Spleen (tissue), 11 donors: Measurements from ENCODE around the gene EIF5B. TPM values are rescaled to one million over a fixed set of nuclear protein-coding genes. Genes with fewer than 3 reads are reported as not detected.

ENCODE experiments used
- DNase-seq: peaks from one replicate; pipeline ENCODE4 v3.0.0-alpha.2; 2020
- H3K27ac ChIP-seq, 8 donors: fragments of 200-600 bp; sonication (generic) in 7 of 8; 1 replicate in 4 of 8; 2 replicates in 4 of 8; pipeline versions ENCODE4 v1.5.0 to v1.8.0; 2016 to 2021; ENCODE audit warnings: inconsistent platforms in 4 of 8, mild to moderate bottlenecking in 4 of 8, moderate library complexity in 1 of 8
- H3K27me3 ChIP-seq, 7 donors: fragments of 200-600 bp; sonication (generic) in 6 of 7; replicated peaks in 1 of 7; 1 replicate in 4 of 7; 2 replicates in 3 of 7; pipeline versions ENCODE4 v1.5.0 to v1.8.0; 2016 to 2021; ENCODE audit warnings: inconsistent platforms in 3 of 7, mild to moderate bottlenecking in 1 of 7
- H3K36me3 ChIP-seq, 6 donors: fragments of 200-600 bp; sonication (generic) in 5 of 6; 1 replicate in 4 of 6; 2 replicates in 2 of 6; pipeline versions ENCODE4 v1.5.0 to v1.8.0; 2016 to 2021; ENCODE audit warnings: inconsistent platforms in 2 of 6
- H3K4me1 ChIP-seq, 6 donors: fragments of 200-600 bp; sonication (generic) in 5 of 6; 1 replicate in 3 of 6; 2 replicates in 3 of 6; pipeline versions ENCODE4 v1.5.0 to v1.8.0; 2016 to 2021; ENCODE audit warnings: inconsistent platforms in 3 of 6
- H3K4me3 ChIP-seq, 8 donors: fragments of 200-600 bp; sonication (generic) in 7 of 8; 1 replicate in 4 of 8; 2 replicates in 4 of 8; pipeline versions ENCODE4 v1.5.0 to v1.8.0; 2016 to 2021; ENCODE audit warnings: inconsistent platforms in 4 of 8, mild to moderate bottlenecking in 4 of 8, moderate library complexity in 2 of 8
- H3K9me3 ChIP-seq, 8 donors: fragments of 200-600 bp; sonication (generic) in 7 of 8; 1 replicate in 4 of 8; 2 replicates in 4 of 8; pipeline versions ENCODE4 v1.5.0 to v1.8.0; 2016 to 2021; ENCODE audit warnings: inconsistent platforms in 4 of 8
- POLR2A ChIP-seq, 3 donors: fragments of 450-650 bp; IDR thresholded peaks; one replicate each; pipeline ENCODE4 v1.5.1; 2017; ENCODE audit warnings: antibody characterized with exemption in 3 of 3, mild to moderate bottlenecking in 1 of 3
- POLR2AphosphoS5 ChIP-seq, 3 donors: sonication (generic); formaldehyde crosslinking; IDR thresholded peaks; one replicate each; pipeline ENCODE4 v1.5.1; 2017; ENCODE audit warnings: antibody characterized with exemption in 3 of 3
- WGBS, 5 donors: extraction: QIAGEN DNeasy Blood & Tissue Kit in 3 of 5; methylation state at CpG; one replicate each; pipeline versions ENCODE4 v1.1.5 to v1.1.7; 2013 to 2018; 5-methylcytosine and 5-hydroxymethylcytosine counted together
- intact Hi-C: fragments of 100-400 bp; cut with DNase I; formaldehyde crosslinking; loops from one replicate; pipeline ENCODE4 v1.15.0; 2023; ENCODE audit warnings: low total_unique reads
- polyA plus RNA-seq, 3 donors: library from polyadenylated mRNA; stranded (reverse); fragments of 200-250 nt; gene quantifications; one replicate each; pipeline ENCODE4 v1.2.1, GENCODE V29; 2013
- total RNA-seq, 7 donors: library from RNA; depleted of rRNA in 3 of 7; stranded (reverse); fragments of >200 nt in 3 of 7; fragmentation: NEBNext Ultra II Directional in 4 of 7; extraction: Animal tissue kit (Norgen Biotek cat#: 25700) in 4 of 7; gene quantifications; one replicate each; pipeline versions ENCODE4 v1.1.0 to v1.2.1, GENCODE V29; 2016 to 2021
- TF ChIP-seq, protein P1 (sequence below), 11 experiments: fragments of 200-600 bp in 7 of 11; fragments of 450-650 bp in 4 of 11; sonication (generic) in 4 of 11; IDR thresholded peaks in 8 of 11; conservative IDR thresholded peaks in 3 of 11; 1 replicate in 7 of 11; 2 replicates in 4 of 11; pipeline versions ENCODE4 v1.4.0 to v1.8.0; 2016 to 2021; ENCODE audit warnings: antibody characterized with exemption in 11 of 11, inconsistent platforms in 4 of 11, mild to moderate bottlenecking in 1 of 11
- donor health status: healthy with polysubstance abuse.
- donor health status: DM: no; HTN: no; CAD: no; lungs with moderate emphysema.
- donor health status: DM: no; HTN: no; CAD: no.
- donor health status: Bipolar disorder and iron deficiency.
- donor health status: healthy.
- donor health status: DM: no; HTN: no; CAD: no.
- donor health status: DM: yes; HTN: yes; CAD: no.

Gene EIF5B
- total and polyA plus RNA-seq, 10 donors = 14.6 to 49.5 (median 31.6) TPM

DNA sequence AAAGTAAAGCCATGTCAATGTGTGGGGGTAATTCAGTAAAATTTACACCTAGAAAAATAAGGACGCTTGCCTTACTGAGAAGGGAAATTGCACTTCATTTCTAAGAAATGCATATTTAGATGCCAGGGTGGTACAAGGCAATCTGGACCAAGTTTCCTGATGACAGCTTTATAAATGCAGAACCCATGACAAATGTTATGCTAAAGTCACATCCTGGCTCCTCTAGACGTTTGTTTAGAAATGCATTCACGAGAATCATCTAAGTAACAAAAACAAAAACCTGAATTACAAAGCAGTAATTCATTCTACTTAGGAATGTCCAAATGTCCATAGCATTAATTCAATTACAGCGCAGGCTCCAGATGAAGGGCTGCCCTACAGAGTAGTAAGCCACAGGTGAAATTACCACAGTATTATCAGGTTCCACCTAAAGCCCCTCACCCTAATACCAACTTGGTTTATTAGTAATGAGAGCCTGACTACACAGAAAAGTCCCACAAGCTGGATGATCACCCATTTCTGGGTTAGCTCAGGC is 102.8 kb downstream of the EIF5B start:
- intact Hi-C loops = no loop called here
- Histone ChIP-seq H3K4me1 (no peaks in the 10 kb centered on the region), H3K27me3 (no peaks in the 10 kb centered on the region), H3K36me3 (peaks cover 0 to 64% (median 23%) of the 10 kb centered on the region in 6 donors), H3K27ac (no peak overlapping the region), H3K4me3 (no peak overlapping the region), H3K9me3 (no peaks in the 10 kb centered on the region)
- DNase-seq = no peak
- WGBS, 5 donors = 82 to 89% (median 84%) methylated on average over 4 of the region's 4 CpGs
- TF ChIP-seq, protein P1, sequence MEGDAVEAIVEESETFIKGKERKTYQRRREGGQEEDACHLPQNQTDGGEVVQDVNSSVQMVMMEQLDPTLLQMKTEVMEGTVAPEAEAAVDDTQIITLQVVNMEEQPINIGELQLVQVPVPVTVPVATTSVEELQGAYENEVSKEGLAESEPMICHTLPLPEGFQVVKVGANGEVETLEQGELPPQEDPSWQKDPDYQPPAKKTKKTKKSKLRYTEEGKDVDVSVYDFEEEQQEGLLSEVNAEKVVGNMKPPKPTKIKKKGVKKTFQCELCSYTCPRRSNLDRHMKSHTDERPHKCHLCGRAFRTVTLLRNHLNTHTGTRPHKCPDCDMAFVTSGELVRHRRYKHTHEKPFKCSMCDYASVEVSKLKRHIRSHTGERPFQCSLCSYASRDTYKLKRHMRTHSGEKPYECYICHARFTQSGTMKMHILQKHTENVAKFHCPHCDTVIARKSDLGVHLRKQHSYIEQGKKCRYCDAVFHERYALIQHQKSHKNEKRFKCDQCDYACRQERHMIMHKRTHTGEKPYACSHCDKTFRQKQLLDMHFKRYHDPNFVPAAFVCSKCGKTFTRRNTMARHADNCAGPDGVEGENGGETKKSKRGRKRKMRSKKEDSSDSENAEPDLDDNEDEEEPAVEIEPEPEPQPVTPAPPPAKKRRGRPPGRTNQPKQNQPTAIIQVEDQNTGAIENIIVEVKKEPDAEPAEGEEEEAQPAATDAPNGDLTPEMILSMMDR (IDR thresholded peaks at IDR 0.05 in 8 of 11, conservative IDR thresholded peaks at IDR 0.05 in 3 of 11) = no peak
- TF ChIP-seq POLR2AphosphoS5 (IDR thresholded peaks at IDR 0.05) (no peak), POLR2A (IDR thresholded peaks at IDR 0.05) (no peak)

DNA sequence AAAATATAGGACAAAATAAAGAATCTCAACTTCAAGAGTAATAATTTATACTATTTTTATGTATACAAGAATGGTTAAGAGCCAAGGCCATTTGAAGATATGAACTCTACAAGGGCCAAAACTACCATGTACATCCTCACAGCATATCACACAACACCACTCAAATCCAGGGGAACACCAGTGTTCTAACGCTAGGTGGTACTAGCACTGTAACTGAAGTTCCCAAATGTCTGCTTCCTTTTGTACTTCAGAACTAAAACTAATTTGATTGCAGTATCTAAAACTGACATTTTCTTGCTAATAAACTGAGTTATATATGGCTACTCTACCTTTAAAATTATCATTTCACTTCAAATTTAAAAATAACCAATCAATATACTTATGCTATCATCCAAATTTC is 105.6 kb downstream of the EIF5B start:
- no peak overlapping the region for H3K4me3 ChIP-seq
- H3K36me3 ChIP-seq = peaks cover 0 to 74% (median 29%) of the 10 kb centered on the region in 6 donors
- DNase-seq = no peak
- 42 to 72% (median 66%) methylated on average over 1 of the region's 1 CpG for WGBS, 5 donors
- TF ChIP-seq, protein P1 (IDR thresholded peaks at IDR 0.05 in 8 of 11, conservative IDR thresholded peaks at IDR 0.05 in 3 of 11) = peak in 5 of 11 experiments; percentile 15 to 36 (median 18)
- TF ChIP-seq POLR2AphosphoS5 (IDR thresholded peaks at IDR 0.05) = no peak
- TF ChIP-seq POLR2A (IDR thresholded peaks at IDR 0.05) = no peak
- H3K4me1 ChIP-seq = no peaks in the 10 kb centered on the region
- no peak overlapping the region for H3K27ac ChIP-seq
- no peaks in the 10 kb centered on the region for H3K27me3 ChIP-seq
- H3K9me3 ChIP-seq = no peaks in the 10 kb centered on the region
- intact Hi-C loops = no loop called here

DNA sequence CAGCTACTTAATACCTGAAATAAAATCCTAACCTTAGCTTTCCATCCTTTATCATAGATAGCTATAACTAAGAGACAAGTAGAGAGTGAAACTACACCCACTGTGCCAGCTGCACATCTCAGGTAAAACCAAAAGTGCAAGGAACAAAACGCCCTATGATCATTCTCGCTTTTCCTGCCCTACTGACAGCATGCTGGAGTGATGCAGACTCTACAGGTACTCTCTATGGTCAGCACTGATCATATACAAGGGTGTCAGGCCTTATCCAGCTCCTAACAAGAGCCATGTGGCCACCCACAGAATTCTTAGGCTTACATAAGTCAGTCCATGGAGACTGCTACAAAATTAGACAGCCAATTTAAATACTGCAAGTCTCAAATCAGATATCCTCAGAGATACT is 107.0 kb downstream of the EIF5B start:
- DNase-seq = no peak
- Histone ChIP-seq H3K36me3 (peaks cover 2 to 74% (median 25%) of the 10 kb centered on the region in 6 donors), H3K4me1 (no peaks in the 10 kb centered on the region), H3K27ac (no peak overlapping the region), H3K27me3 (no peaks in the 10 kb centered on the region), H3K4me3 (no peak overlapping the region), H3K9me3 (no peaks in the 10 kb centered on the region)
- 64 to 87% (median 83%) methylated on average over 2 of the region's 2 CpGs for WGBS, 5 donors
- intact Hi-C loops = no loop called here
- TF ChIP-seq, protein P1 (IDR thresholded peaks at IDR 0.05 in 8 of 11, conservative IDR thresholded peaks at IDR 0.05 in 3 of 11) = no peak
- TF ChIP-seq POLR2A (IDR thresholded peaks at IDR 0.05) (no peak), POLR2AphosphoS5 (IDR thresholded peaks at IDR 0.05) (no peak)

DNA sequence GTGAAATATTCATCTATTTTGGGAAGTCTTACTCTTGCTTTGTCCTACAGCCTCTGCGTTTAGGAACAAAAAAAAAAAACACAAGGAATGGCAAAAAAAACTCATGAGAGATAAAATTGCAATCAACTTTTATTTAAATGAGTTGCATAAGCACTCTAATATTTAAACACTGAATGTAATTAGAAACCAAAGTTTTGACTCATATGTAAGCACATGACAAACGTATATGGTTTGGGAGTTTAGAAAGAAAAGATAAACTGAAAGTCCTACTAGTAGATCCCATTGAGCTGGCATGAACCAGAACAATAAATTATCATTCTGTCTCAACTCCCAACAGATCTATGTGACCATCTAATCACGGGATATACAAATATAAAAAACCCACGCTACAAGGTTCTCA is 107.9 kb downstream of the EIF5B start:
- WGBS, 5 donors = 68 to 85% (median 79%) methylated on average over 4 of the region's 4 CpGs
- Histone ChIP-seq H3K9me3 (no peaks in the 10 kb centered on the region), H3K4me3 (no peak overlapping the region), H3K27me3 (no peaks in the 10 kb centered on the region), H3K27ac (no peak overlapping the region), H3K4me1 (no peaks in the 10 kb centered on the region), H3K36me3 (peaks cover 2 to 70% (median 25%) of the 10 kb centered on the region in 6 donors)
- TF ChIP-seq, protein P1 (IDR thresholded peaks at IDR 0.05 in 8 of 11, conservative IDR thresholded peaks at IDR 0.05 in 3 of 11) = no peak
- TF ChIP-seq POLR2AphosphoS5 (IDR thresholded peaks at IDR 0.05) = no peak
- no peak for TF ChIP-seq POLR2A (IDR thresholded peaks at IDR 0.05)
- intact Hi-C loops = no loop called here
- no peak for DNase-seq
